Measurements from ENCODE around the gene TBPL1. TPM values are rescaled to one million over a fixed set of nuclear protein-coding genes. Genes with fewer than 3 reads are reported as not detected.

Gene TBPL1
- 22.5 to 28.3 TPM (median 24.0 TPM) in 5 replicates for total RNA-seq (2022; extraction: Qiagen RNA extraction)

GRCh38 chr6:133952815-133953633 is at the start of gene TBPL1:
Gene TBPL1, plus strand, starts transcription at chr6:133953224. Its CDS starts 26,902 bp downstream, at chr6:133980126.

Other genes with a start within 250 kb of the TBPL1 start
- 0.04 to 0.09 TPM (median 0.05 TPM) in 4 of 5 replicates, not detected in the other for gene TCF21, start 64.1 kb upstream of the TBPL1 start, total RNA-seq (2022; extraction: Qiagen RNA extraction)
- gene SLC2A12, start 99.4 kb downstream of the TBPL1 start, total RNA-seq (2022; extraction: Qiagen RNA extraction) = 0.23 to 0.51 TPM (median 0.35 TPM) in 5 replicates